Measurements from ENCODE around the gene AMACR. TPM values are rescaled to one million over a fixed set of nuclear protein-coding genes. Genes with fewer than 3 reads are reported as not detected.

The AMACR gene
- total RNA-seq = 6.5 and 8.2 TPM in 2 replicates

GRCh38 chr5:34007621-34008600 lies at the start of gene AMACR:
TSS of gene AMACR (minus strand) at chr5:34008050. CDS start at chr5:34008019, 31 bp downstream.
- intact Hi-C loops (cut with micrococcal nuclease) = loop anchor here (1.0 to 5.0 kb wide), 5 partner anchors 14 to 1799 kb away; partner anchors contain the start of genes BRIX1, RAD1 and TARS1

DNA sequence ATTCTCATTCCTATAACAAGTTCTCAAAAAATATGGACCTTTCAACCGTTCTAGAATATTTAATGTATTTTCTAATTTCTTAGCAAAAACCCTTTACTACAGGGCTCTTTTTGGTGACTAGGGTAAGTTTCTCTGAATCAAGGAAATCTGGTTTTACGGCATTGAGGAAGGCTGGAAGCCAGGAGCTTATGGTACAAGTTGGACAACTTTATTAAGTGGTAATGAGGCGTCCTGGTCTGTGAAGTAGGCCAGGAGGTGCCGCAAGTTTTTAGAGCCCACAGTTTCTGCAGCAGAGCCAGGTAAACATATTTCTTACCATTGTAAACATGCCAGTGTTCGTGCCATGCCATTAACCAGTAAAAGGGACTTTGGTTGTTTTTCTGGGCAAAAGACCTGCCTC lies 49.7 kb upstream of the AMACR start:
- intact Hi-C loops (cut with micrococcal nuclease) = no loop called here

GRCh38 chr5:34057118-34057517 lies 49.3 kb upstream of the AMACR start:
- intact Hi-C loops (cut with micrococcal nuclease) = no loop called here

- intact Hi-C loops (cut with micrococcal nuclease) = no loop called here
Measured at GRCh38 chr5:34055667-34056066, 47.8 kb upstream of the AMACR start.

DNA sequence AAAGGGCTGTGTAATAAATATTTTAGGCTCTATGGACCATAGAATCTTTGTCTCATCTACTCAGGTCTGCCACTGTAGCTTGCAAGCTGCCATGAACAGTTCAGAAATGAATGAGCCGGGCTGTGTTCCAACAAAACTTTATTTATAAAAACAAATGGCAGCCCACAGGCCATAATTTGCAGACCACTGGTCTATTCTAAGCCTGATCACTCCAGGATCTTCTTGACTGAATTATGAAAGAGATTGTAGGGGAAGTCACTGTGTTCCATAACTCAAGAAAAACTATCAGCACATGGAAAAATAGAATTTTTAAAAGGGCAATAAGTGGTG lies 46.5 kb upstream of the AMACR start:
- intact Hi-C loops (cut with micrococcal nuclease) = no loop called here

- intact Hi-C loops (cut with micrococcal nuclease) = no loop called here
Measured at GRCh38 chr5:34053571-34054399, 45.9 kb upstream of the AMACR start.

- intact Hi-C loops (cut with micrococcal nuclease) = no loop called here
Measured at GRCh38 chr5:34053133-34053532, 45.3 kb upstream of the AMACR start.

- intact Hi-C loops (cut with micrococcal nuclease) = no loop called here
Measured at GRCh38 chr5:34051374-34051980, 43.6 kb upstream of the AMACR start.

DNA sequence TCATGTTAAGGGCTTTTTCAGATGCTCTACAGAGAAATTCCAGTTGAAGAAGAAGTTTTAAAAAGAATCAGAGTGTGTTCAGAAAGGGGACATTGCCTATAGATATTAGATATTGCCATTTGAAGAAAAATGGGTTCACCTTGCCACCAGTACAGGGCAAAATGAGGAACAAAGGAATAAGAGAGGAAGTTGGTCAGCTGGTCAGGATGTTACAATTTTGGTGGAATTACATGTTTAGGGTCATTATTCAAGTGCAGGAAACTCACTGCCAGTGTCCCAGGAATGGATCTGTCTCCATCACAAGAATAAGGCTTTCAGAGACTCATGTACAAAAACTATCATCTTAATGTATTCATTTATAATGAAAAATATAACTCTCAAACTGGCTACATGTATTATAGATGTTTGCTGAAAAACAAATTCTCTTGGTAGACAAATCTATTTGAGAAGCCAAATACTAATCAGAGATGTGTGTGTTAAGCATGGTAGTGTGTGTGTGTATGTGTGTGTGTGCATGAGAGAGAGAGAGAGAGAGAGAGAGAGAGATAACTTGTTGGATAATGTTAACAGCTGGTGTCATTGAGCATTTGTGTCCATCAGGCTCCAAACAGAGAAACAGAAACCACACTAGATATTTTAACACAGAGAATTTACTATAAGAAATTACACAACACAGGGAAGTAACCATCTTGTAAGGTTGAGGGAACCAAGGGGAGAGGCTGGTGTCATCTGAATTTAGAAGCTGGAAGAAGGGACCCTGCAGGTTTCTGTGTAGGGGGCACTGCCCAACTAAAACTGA lies 40.1 kb upstream of the AMACR start:
- intact Hi-C loops (cut with micrococcal nuclease) = no loop called here

DNA sequence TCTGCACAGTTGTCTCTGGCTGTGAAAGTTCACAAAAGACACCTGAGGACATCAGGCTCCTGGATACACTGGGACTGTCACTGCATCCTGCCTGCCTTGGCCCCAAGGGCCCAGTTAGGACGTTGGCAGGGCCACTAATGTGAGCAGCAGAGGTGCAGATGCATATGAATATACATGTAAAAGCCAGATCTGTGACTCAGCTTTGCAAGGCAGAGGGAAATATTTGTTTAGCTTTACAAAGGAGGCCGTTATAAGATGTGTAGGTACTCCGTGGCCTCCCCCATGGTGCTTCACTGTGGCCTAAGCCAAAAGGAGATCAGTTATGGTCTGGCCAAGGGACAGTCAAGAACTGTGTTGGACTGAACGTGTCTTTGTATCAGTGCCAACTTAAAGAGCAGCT lies 39.3 kb upstream of the AMACR start:
- intact Hi-C loops (cut with micrococcal nuclease) = no loop called here

DNA sequence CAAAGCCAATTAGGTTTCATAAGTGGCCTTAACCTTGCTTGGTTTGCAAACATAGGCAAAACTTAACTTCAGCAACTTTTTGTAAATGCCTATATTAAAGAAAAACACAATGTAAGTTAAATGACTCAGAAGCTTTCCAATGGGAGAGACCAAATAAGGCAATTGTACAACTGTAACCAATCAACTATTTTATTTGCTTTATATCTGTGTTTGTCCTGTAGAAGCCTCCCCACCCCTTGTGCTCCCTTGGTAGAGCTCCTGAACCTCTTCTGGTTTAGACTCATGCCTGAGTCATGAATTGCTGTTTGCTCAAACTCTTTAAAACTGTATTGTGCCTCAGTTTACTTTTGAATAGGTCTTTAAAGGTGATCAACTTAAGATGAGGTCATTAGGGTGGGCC lies 38.1 kb upstream of the AMACR start:
- intact Hi-C loops (cut with micrococcal nuclease) = no loop called here

DNA sequence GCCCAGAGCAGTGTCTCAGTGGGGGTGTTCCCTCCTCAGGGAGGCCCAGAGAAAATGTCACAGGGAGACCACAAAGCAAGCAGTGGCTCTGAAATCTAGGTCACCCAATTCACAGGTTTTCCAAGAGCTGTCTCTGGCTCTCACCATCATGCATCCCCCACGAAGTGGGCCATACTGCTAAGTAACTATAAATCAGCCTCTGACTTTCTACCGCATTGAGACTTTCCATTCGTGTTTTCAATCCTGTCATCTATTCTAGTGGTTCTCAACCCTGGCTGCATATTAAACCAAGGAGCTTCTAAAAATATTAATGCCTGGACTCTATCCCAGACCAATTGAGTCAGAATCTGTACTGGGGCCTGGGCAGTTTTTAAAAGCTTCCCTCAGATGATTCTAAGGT lies 37.2 kb upstream of the AMACR start:
- intact Hi-C loops (cut with micrococcal nuclease) = no loop called here

DNA sequence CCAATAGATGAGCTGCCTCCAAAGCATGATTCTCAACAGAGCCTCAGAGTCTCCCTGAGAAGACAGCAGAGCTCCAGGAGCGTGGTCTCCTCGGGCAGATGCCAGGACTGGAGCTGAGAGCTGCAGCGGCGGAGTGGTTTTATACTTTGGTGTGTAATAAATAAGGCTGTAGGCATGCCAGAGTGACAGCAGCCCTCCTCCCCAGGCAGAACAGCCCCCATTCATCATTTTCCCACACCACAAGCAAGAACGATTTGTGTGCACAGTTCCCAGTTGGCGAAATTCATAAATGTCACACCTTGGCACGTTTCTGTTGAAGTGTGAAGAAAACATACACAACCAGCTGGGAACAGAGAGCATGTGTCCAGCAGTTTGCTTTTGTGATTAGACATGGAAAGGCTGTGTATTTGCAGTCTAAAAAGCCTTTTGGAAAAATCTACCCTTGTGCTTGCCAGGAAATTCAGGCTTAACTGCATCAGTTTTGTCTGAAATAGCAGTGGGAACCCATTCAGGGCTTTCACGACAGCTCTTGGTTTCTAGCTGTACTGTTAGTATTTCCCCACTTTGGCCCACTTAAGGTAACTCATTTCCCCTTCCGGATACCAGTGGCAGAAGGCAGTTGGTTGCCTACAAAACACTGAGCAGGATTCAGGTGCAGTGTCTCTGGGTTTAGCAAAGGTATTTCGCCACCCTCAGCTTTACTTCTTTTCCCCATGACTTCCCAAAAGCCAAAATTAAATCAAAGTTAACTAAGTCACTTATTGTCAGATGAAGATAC lies 35.4 kb upstream of the AMACR start, which contains the start of gene C1QTNF3:
TSS of gene C1QTNF3 (minus strand) at position 115 of the 778 bp plus-strand sequence. CDS start at position 27, 88 bp downstream.
- intact Hi-C loops (cut with micrococcal nuclease) = no loop called here

- intact Hi-C loops (cut with micrococcal nuclease) = no loop called here
Measured at GRCh38 chr5:34042321-34042720, 34.5 kb upstream of the AMACR start.

DNA sequence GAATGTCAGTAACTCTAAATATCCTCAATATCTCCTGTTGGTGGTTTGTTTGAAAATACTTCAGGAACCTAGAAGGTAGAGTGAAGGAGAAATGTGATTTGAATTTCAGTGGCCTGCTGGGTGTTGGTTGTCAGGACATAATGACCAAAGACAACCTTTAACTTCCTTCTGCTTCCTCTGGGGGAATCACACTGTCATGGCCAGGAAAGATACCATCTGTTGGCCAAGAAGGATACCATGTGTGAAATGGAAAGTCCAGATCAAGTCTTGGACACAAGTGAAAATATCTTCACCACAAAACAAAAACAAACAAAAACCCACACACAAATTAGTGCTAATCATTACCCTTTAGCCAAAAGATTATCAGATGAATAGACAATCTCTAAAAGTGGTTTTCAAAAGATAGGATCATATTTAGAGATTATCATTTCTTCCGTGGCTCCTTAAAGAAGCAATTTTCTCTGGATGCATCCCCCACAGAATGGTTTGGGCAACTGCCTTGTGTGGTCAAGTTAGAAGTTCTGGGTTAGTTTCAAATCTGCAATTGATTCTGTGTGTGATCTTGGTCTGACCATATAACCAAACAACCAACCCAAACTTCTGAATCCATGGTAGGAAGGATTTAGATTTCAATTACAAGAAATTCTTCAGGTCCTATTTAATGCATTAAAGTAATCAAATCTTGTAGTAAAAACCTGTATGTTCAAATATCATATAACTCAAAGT lies 33.6 kb upstream of the AMACR start:
- intact Hi-C loops (cut with micrococcal nuclease) = no loop called here

DNA sequence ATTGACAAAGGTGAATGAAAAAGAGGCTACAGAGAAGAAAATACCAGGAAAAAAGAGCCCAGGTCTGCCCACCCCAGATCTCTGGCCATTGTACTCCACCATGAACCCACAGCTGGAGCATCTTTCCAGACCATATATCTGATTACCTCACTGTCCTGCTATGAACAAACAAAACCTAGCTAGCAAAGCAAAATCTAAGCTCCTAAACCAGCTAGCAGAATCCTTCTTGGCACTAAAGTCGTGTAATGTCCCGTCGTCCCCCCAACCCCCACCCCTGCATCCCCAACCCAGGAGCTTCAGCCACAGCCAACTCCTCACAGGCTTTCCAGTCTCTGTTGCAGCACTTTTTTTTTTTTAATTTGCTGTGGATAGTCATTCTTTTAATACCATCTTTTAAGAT lies 32.6 kb upstream of the AMACR start:
- intact Hi-C loops (cut with micrococcal nuclease) = no loop called here

DNA sequence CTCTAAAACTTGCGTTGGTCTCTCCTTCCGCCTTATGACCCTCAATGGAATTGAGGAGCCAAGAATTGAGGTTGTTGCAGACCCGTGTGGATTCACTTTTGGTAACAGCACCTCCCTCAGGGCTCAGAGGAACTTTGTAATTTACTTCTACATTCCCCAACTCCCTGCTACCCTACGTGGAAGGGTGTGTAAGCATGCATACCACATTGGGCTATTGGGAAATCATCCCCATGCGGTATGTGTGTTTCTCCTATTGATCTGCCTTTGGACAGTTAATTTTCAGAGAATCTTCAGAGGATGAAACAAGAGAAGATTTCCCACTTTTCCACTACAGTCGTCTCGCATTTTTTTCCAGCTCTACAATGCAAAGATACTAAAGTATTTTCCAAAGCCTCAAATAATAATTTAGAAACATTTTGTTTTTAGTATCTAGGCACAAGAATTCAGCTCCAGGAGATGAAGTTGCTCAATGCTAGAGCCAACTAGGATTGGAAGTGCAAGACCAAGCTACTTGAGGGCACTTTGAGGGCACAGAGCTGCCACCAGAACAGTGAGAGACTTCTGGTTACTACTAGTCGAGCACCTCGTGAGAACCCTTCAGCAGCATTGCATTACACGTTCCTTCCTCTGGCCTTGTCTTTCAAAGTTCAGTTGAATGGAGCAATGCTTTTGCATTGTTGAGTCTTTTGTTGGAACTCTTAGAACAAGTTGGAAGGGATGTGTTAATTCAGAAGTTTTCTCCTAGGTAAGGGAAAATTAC lies 31.7 kb upstream of the AMACR start:
- intact Hi-C loops (cut with micrococcal nuclease) = no loop called here

DNA sequence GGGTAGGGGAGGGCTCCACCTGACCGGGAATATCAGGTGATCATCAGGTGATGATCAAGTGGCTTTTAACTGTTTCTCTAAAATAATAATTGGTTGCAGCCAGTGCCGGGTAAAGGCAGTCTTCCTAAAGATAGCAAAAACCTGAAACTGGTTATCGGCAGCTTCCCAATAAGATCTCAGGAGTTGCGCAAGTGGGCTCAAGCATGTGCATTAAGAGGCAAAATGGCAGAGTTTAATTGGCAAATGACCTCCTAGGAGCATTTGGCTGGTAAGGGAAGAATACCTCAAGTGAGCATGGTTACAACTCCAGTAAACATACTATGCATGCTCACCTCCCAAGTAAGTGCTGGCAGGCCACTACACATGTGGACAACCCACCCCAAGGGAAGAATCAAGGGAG lies 31.0 kb upstream of the AMACR start:
- intact Hi-C loops (cut with micrococcal nuclease) = no loop called here

- intact Hi-C loops (cut with micrococcal nuclease) = no loop called here
Measured at GRCh38 chr5:34038390-34038789, 30.5 kb upstream of the AMACR start.
